Measurements from ENCODE around the gene WNT6. TPM values are rescaled to one million over a fixed set of nuclear protein-coding genes. Genes with fewer than 3 reads are reported as not detected.

The WNT6 gene
- total and polyA plus RNA-seq, 2 of the 8 experiments (the other 6 are each of a cell fraction or from before 2014, with no cell fraction given) = not detected

DNA sequence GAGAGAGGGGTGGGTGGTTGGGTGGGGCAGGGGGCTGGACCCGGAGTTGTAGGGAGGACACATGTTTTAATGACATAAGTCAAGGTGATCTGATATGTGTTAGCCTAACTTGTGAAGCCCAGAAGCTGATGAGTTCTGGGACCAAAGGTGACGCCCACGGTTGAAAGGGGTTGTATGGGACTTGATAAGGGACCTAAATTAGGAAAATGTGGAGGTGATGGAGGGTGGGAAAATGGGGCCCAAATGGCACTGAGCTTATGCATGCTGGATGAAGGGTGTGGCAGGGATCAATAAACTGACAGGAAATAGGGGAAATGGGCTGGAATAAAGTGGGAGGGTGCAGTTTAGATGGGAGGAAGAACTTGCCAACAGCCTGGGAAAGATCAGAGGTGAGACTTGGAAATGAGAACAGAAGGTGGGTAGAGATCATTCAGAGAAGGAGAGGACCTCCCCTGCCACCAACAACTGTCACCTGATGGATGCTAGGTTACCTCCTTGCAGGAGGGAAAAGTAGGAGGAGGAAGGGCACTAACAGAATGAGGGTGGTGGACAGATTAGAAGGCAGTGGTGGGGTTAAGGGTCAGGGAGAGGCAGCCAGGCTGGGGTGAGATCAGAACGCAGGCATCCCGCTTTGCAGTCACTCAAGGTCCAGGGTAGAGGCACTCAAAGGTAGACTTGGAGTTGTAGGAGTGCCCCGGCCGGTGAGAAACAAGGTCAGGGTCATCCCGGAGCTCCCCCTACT, 36.3 kb downstream of the WNT6 start (continued):
- TF ChIP-seq, protein P1, sequence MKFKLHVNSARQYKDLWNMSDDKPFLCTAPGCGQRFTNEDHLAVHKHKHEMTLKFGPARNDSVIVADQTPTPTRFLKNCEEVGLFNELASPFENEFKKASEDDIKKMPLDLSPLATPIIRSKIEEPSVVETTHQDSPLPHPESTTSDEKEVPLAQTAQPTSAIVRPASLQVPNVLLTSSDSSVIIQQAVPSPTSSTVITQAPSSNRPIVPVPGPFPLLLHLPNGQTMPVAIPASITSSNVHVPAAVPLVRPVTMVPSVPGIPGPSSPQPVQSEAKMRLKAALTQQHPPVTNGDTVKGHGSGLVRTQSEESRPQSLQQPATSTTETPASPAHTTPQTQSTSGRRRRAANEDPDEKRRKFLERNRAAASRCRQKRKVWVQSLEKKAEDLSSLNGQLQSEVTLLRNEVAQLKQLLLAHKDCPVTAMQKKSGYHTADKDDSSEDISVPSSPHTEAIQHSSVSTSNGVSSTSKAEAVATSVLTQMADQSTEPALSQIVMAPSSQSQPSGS (IDR thresholded peaks at IDR 0.05; ENCODE audit: low read length) = no peak
- TF ChIP-seq SIRT6 (IDR thresholded peaks at IDR 0.05; ENCODE audit: low read length) (no peak), RBBP5 (IDR thresholded peaks at IDR 0.05; ENCODE audit: borderline replicate concordance, low read depth, low read length) (no peak), GTF2F1 (IDR thresholded peaks at IDR 0.05; ENCODE audit: borderline replicate concordance, low read depth, low read length) (no peak), SP1 (IDR thresholded peaks at IDR 0.05; ENCODE audit: low read depth, low read length) (no peak), BACH1 (IDR thresholded peaks at IDR 0.05; ENCODE audit: low read length) (no peak)
- TF ChIP-seq, protein P2, sequence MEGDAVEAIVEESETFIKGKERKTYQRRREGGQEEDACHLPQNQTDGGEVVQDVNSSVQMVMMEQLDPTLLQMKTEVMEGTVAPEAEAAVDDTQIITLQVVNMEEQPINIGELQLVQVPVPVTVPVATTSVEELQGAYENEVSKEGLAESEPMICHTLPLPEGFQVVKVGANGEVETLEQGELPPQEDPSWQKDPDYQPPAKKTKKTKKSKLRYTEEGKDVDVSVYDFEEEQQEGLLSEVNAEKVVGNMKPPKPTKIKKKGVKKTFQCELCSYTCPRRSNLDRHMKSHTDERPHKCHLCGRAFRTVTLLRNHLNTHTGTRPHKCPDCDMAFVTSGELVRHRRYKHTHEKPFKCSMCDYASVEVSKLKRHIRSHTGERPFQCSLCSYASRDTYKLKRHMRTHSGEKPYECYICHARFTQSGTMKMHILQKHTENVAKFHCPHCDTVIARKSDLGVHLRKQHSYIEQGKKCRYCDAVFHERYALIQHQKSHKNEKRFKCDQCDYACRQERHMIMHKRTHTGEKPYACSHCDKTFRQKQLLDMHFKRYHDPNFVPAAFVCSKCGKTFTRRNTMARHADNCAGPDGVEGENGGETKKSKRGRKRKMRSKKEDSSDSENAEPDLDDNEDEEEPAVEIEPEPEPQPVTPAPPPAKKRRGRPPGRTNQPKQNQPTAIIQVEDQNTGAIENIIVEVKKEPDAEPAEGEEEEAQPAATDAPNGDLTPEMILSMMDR (IDR thresholded peaks at IDR 0.05; ENCODE audit: control extremely low read depth in 1 of 3, insufficient read depth in 1 of 3, low read depth in 1 of 3, low read length in 3 of 3) = no peak
- TF ChIP-seq, protein P3, sequence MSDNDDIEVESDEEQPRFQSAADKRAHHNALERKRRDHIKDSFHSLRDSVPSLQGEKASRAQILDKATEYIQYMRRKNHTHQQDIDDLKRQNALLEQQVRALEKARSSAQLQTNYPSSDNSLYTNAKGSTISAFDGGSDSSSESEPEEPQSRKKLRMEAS (IDR thresholded peaks at IDR 0.05) = no peak
